ENCODE measurements around the gene PLD2. TPM values are rescaled to one million over a fixed set of nuclear protein-coding genes. Genes with fewer than 3 reads are reported as not detected.

PLD2 gene
- total and polyA plus RNA-seq, 3 experiments from 2014 or later: 1.9 to 12.0 (median 10.1) TPM

DNA sequence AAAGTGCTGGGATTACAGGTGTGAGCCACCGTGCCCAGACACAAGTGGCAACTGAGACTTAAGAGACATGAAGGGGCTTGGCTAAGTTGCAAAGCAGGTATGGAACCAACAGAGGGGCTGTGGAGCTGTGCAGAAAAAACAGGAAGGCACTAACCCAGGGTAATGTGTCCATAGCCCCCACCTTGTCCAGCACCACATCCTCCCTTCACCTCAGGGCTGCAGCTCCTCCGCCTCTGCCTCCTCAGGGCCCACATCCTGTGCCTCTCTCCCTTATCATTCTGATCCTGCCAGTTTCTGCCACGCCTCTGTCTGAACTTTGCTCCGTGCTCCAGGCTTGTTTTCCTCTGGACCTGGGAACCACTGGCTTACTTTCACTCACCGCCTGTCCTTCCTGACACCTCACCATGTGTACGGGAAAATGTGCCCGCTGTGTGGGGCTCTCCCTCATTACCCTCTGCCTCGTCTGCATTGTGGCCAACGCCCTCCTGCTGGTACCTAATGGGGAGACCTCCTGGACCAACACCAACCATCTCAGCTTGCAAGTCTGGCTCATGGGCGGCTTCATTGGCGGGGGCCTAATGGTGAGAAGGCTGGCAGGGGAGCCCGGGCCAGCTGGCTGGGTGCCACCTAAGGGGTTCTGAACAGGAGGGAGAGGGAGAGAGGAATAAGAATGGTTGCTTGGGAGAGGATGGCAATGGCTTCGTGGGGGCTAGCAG, 35.3 kb upstream of the PLD2 start, which contains the start of gene TM4SF5:
TM4SF5 (plus strand) TSS at position 368 of the 716 bp plus-strand sequence; CDS start at position 405, 37 bp downstream.
- no peaks in the 10 kb centered on the region for H3K9me3 Mint-ChIP-seq
- Histone ChIP-seq H3K4me3 (ENCODE audit: low read length) (no peak within 1 kb of the TSS), H3K27me3 (ENCODE audit: insufficient read depth, low read length, poor library complexity, severe bottlenecking) (no peaks in the 10 kb centered on the region), H3K36me3 (ENCODE audit: insufficient read depth, low read length) (no peaks in the 10 kb centered on the region), H3K27ac (ENCODE audit: low read depth, low read length) (no peak within 1 kb of the TSS), H3K9me3 (ENCODE audit: low read length) (no peaks in the 10 kb centered on the region), H3K4me1 (ENCODE audit: insufficient read depth, low read length) (no peaks in the 10 kb centered on the region)
- peaks cover 4 to 7% (median 7%) of the 10 kb centered on the region in 3 donors for H3K4me1 Mint-ChIP-seq
- DNase-seq: no peak
- ChIA-PET POLR2A (no interaction called here), CTCF (no interaction called here)
- H3K27ac Mint-ChIP-seq: peak within 1 kb of the TSS in 3 of 8 donors; percentile 15 to 89 (median 73)
- H3K27me3 Mint-ChIP-seq: peaks cover 2 to 30% of the 10 kb centered on the region in 2 donors
- peak within 1 kb of the TSS in 1 of 7 donors; percentile 28 for H3K4me3 Mint-ChIP-seq
- H3K36me3 Mint-ChIP-seq: no peaks in the 10 kb centered on the region

DNA sequence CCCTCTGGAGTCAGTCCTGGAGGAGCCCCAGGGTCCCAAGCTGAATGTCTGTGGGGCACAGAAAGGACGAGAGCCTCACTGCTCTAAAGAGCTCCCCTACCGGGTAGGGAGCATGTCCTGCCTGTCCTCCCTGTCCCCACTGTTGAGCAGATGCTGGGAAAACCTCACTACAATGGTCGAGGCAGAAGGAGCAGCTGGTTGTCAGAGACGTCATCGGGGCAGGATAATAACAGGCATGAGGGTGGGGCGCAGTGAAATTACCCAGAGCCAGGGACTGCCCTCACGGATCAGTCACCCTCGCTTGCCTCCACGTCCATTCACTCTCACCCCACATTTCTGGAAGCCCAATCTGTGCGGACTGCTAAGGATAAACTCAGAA, 34.7 kb upstream of the PLD2 start:
- CTCF ChIA-PET: interaction anchor here (0.9 kb wide), 1 partner anchor 17 kb away, joined by 3 read pairs; no protein-coding TSS in a partner anchor
- no peak overlapping the region for H3K27ac Mint-ChIP-seq
- Histone ChIP-seq H3K4me3 (ENCODE audit: low read length) (no peak overlapping the region), H3K9me3 (ENCODE audit: low read length) (no peaks in the 10 kb centered on the region), H3K27me3 (ENCODE audit: insufficient read depth, low read length, poor library complexity, severe bottlenecking) (no peaks in the 10 kb centered on the region), H3K36me3 (ENCODE audit: insufficient read depth, low read length) (no peaks in the 10 kb centered on the region), H3K4me1 (ENCODE audit: insufficient read depth, low read length) (no peaks in the 10 kb centered on the region), H3K27ac (ENCODE audit: low read depth, low read length) (no peak overlapping the region)
- DNase-seq: no peak
- peaks cover 2 to 30% of the 10 kb centered on the region in 2 donors for H3K27me3 Mint-ChIP-seq
- POLR2A ChIA-PET: no interaction called here
- no peaks in the 10 kb centered on the region for H3K9me3 Mint-ChIP-seq
- no peak overlapping the region for H3K4me3 Mint-ChIP-seq
- peaks cover 4 to 7% (median 7%) of the 10 kb centered on the region in 3 donors for H3K4me1 Mint-ChIP-seq
- no peaks in the 10 kb centered on the region for H3K36me3 Mint-ChIP-seq

DNA sequence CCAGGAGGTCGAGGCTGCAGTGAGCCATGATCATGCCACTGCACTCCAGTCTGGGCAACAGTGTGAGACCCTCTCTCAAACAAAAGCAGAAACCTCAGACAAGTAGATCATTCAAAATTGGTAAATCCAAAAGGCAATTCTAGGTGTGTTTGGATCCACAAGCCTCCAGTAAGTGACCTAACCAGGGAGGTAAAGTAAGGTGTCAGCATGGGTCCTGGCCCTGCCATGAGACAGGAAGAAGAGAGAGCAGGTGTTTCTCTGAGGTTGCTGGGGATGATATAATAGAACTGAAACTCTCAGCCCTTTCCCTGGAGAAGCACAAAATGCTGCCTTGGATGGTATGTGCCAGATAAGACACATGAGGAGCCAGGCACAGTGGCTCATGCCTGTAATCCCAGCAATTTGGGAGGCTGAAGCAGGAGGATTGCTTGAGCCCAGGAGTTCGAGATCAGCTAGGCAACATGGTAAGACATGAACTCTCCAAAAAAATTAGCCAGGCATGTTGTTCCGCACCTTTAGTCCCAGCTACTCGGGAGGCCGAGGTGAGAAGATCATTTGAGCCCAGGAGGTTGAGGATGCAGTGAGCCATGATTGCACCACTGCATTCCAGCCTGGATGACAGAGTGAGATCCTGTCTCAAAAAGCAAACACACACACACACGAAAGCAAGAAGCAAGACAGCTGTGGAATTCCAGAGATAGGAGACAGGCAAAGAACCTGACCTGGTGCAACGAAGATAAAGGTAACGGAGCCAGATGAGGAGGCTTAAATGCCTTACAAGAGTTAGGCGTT, 28.8 kb upstream of the PLD2 start:
- no peaks in the 10 kb centered on the region for H3K4me1 ChIP-seq (ENCODE audit: insufficient read depth, low read length)
- Mint-ChIP-seq H3K9me3 (no peaks in the 10 kb centered on the region), H3K4me1 (no peaks in the 10 kb centered on the region), H3K4me3 (no peak overlapping the region), H3K27ac (no peak overlapping the region), H3K36me3 (no peaks in the 10 kb centered on the region), H3K27me3 (peaks cover 11 to 43% of the 10 kb centered on the region in 2 donors)
- no peak for DNase-seq
- H3K9me3 ChIP-seq (ENCODE audit: low read length): no peaks in the 10 kb centered on the region
- H3K27me3 ChIP-seq (ENCODE audit: insufficient read depth, low read length, poor library complexity, severe bottlenecking): no peaks in the 10 kb centered on the region
- CTCF ChIA-PET: interaction anchor here (4.7 kb wide), 1 partner anchor 12 kb away, joined by 28 read pairs; no protein-coding TSS in a partner anchor
- POLR2A ChIA-PET: no interaction called here
- H3K27ac ChIP-seq (ENCODE audit: low read depth, low read length): no peak overlapping the region
- no peaks in the 10 kb centered on the region for H3K36me3 ChIP-seq (ENCODE audit: insufficient read depth, low read length)
- H3K4me3 ChIP-seq (ENCODE audit: low read length): no peak overlapping the region

DNA sequence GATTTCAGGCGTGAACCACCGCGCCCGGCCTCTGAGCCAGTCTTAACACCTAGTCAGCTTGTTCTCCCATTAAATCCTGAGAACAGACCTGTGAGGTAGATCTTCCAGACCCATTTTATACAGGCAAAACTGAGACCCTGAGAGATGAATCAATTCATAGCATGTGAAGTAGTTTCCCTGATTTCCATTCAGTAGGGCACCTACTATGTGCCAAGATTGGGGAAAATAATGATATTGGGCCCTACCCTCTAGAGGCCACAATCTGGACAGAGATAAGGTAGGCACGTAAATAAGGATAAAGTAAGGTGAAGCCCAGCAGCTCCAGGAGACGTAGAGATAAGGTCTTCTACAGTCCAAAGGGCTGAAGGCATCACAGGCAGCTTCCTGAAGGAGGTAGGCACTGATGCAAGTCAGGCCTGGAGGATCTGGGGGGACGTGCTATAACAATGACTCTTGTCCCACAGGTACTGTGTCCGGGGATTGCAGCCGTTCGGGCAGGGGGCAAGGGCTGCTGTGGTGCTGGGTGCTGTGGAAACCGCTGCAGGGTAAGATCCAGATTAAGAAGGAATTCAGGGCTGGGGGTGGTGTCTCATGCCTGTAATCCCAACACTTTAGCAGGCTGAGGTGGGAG, 26.5 kb upstream of the PLD2 start:
- ChIA-PET CTCF (interaction anchor here (0.7 to 4.7 kb wide), 3 partner anchors 8 to 156 kb away, joined by 3 to 28 read pairs (median 3); partner anchors contain the start of gene GLTPD2), POLR2A (no interaction called here)
- H3K9me3 Mint-ChIP-seq: no peaks in the 10 kb centered on the region
- Histone ChIP-seq H3K27me3 (ENCODE audit: insufficient read depth, low read length, poor library complexity, severe bottlenecking) (peaks cover 16% of the 10 kb centered on the region), H3K4me1 (ENCODE audit: insufficient read depth, low read length) (peaks cover 2% of the 10 kb centered on the region), H3K9me3 (ENCODE audit: low read length) (no peaks in the 10 kb centered on the region), H3K4me3 (ENCODE audit: low read length) (no peak overlapping the region), H3K36me3 (ENCODE audit: insufficient read depth, low read length) (no peaks in the 10 kb centered on the region), H3K27ac (ENCODE audit: low read depth, low read length) (no peak overlapping the region)
- peaks cover 0 to 3% (median 3%) of the 10 kb centered on the region in 3 donors for H3K4me1 Mint-ChIP-seq
- no peak for DNase-seq
- H3K4me3 Mint-ChIP-seq: no peak overlapping the region
- no peak overlapping the region for H3K27ac Mint-ChIP-seq
- H3K36me3 Mint-ChIP-seq: no peaks in the 10 kb centered on the region
- H3K27me3 Mint-ChIP-seq: peaks cover 28 to 49% of the 10 kb centered on the region in 2 donors

DNA sequence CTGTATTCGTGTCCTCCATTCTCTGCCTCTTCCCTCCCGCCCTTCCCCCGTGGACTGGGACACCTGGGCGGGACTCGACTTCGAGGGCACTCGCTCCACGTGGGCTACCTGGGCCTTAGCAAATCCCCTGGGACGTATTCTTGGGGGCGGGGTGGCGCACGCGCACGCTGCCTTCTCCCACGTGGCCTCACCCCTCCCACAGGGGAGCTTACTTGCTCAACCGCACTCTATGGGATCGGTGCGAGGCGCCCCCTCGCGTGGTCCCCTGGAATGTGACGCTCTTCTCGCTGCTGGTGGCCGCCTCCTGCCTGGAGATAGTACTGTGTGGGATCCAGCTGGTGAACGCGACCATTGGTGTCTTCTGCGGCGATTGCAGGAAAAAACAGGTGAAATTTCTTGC, 24.3 kb upstream of the PLD2 start:
- Histone ChIP-seq H3K4me1 (ENCODE audit: insufficient read depth, low read length) (peaks cover 12% of the 10 kb centered on the region), H3K36me3 (ENCODE audit: insufficient read depth, low read length) (no peaks in the 10 kb centered on the region), H3K9me3 (ENCODE audit: low read length) (no peaks in the 10 kb centered on the region), H3K27me3 (ENCODE audit: insufficient read depth, low read length, poor library complexity, severe bottlenecking) (peaks cover 23% of the 10 kb centered on the region), H3K27ac (ENCODE audit: low read depth, low read length) (no peak overlapping the region), H3K4me3 (ENCODE audit: low read length) (no peak overlapping the region)
- no peak overlapping the region for H3K4me3 Mint-ChIP-seq
- CTCF ChIA-PET: no interaction called here
- no peaks in the 10 kb centered on the region for H3K36me3 Mint-ChIP-seq
- DNase-seq: no peak
- H3K27ac Mint-ChIP-seq: no peak overlapping the region
- peaks cover 10 to 22% (median 15%) of the 10 kb centered on the region in 3 donors for H3K4me1 Mint-ChIP-seq
- H3K9me3 Mint-ChIP-seq: no peaks in the 10 kb centered on the region
- POLR2A ChIA-PET: interaction anchor here (0.7 kb wide), 2 partner anchors 49 to 71 kb away, joined by 6 to 11 read pairs; no protein-coding TSS in a partner anchor
- H3K27me3 Mint-ChIP-seq: peaks cover 48 to 65% of the 10 kb centered on the region in 2 donors

DNA sequence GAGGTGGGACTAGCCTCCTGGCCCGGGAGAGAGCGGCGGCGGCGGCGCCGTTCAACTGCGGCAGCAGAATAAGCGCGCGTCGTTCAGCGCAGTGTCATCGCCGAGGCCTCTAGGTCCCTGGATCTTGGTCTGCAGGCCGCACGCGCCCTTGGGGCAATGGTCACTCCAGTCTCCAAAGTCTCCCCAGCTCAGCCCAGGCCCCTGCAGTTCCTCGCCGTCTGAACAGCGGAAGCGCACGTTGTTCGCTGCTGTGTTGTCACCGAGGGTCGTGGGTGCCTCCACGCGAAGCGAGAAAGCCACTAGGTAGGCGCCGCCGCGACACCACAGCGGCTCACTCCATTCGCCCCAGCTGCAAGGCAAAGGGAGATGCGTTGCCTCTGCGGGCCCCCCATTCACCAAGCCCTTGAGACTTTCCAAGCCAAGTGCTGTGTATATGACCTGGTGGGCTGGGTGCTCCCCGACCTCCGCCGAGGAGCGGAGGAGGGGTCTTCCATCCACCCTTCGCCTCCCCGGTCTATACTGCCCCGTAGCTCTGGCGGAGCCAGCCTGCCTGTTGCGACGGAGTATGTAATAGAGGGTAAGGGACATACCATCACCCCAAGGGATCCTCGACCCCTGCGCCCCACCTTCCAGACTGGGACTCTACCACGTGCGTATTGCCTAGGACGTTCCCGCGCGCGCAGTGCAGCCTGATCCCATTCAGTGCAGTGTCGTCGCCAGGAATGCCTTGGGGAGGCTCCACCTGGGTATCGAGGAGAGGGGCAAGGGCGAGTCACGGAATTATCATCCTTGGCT, 21.4 kb upstream of the PLD2 start:
- ChIA-PET CTCF (interaction anchor here (0.9 to 4.1 kb wide), 3 partner anchors 71 to 91 kb away, joined by 3 to 15 read pairs (median 4); partner anchors contain the start of gene ARRB2), POLR2A (no interaction called here)
- peaks cover 0 to 2% (median 0%) of the 10 kb centered on the region in 3 donors for H3K36me3 Mint-ChIP-seq
- Histone ChIP-seq H3K4me1 (ENCODE audit: insufficient read depth, low read length) (peaks cover 20% of the 10 kb centered on the region), H3K9me3 (ENCODE audit: low read length) (no peaks in the 10 kb centered on the region), H3K27ac (ENCODE audit: low read depth, low read length) (no peak overlapping the region), H3K4me3 (ENCODE audit: low read length) (no peak overlapping the region), H3K27me3 (ENCODE audit: insufficient read depth, low read length, poor library complexity, severe bottlenecking) (peaks cover 23% of the 10 kb centered on the region), H3K36me3 (ENCODE audit: insufficient read depth, low read length) (no peaks in the 10 kb centered on the region)
- H3K27ac Mint-ChIP-seq: no peak overlapping the region
- peaks cover 14 to 29% (median 18%) of the 10 kb centered on the region in 3 donors for H3K4me1 Mint-ChIP-seq
- peaks cover 0 to 2% (median 0%) of the 10 kb centered on the region in 5 donors for H3K9me3 Mint-ChIP-seq
- peak overlapping the region in 6 of 7 donors; percentile 19 to 65 (median 48) for H3K4me3 Mint-ChIP-seq
- DNase-seq: no peak
- peaks cover 53 to 55% of the 10 kb centered on the region in 2 donors for H3K27me3 Mint-ChIP-seq

DNA sequence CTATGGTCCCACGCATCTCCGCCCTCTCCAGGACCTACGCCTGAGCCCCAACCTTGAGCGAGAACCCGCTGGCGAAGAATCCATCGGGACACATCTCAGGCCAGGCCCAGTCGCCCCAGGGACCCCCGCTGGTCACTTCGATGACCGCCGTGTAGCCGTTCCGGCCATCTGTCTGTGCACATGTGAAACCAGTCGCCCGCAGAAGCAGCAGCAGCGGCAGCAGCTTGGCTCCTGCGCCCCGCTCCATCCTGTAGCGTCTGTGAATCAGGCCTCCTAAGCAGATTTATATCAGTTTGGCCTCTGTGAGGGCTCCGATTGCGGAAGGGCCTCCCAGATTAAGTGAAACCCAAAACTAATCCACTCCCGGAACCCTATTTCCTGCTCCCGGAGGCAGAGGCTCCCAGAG, 20.8 kb upstream of the PLD2 start, which contains the start of gene VMO1:
VMO1 (minus strand) TSS at position 259 of the 406 bp plus-strand sequence; CDS start at position 247, 12 bp downstream.
- DNase-seq: no peak
- H3K9me3 Mint-ChIP-seq: peaks cover 0 to 2% (median 0%) of the 10 kb centered on the region in 5 donors
- peaks cover 51 to 53% of the 10 kb centered on the region in 2 donors for H3K27me3 Mint-ChIP-seq
- no peak within 1 kb of the TSS for H3K27ac ChIP-seq (ENCODE audit: low read depth, low read length)
- H3K36me3 Mint-ChIP-seq: peaks cover 0 to 2% (median 0%) of the 10 kb centered on the region in 3 donors
- peak within 1 kb of the TSS; percentile 19 to 88 (median 54) for H3K4me3 Mint-ChIP-seq
- H3K9me3 ChIP-seq (ENCODE audit: low read length): no peaks in the 10 kb centered on the region
- POLR2A ChIA-PET: no interaction called here
- peak within 1 kb of the TSS in 1 of 8 donors; percentile 80 for H3K27ac Mint-ChIP-seq
- H3K4me1 Mint-ChIP-seq: peaks cover 18 to 35% (median 24%) of the 10 kb centered on the region in 3 donors
- H3K36me3 ChIP-seq (ENCODE audit: insufficient read depth, low read length): no peaks in the 10 kb centered on the region
- peaks cover 23% of the 10 kb centered on the region for H3K27me3 ChIP-seq (ENCODE audit: insufficient read depth, low read length, poor library complexity, severe bottlenecking)
- H3K4me1 ChIP-seq (ENCODE audit: insufficient read depth, low read length): peaks cover 24% of the 10 kb centered on the region
- CTCF ChIA-PET: interaction anchor here (1.3 to 4.1 kb wide), 3 partner anchors 10 to 77 kb away, joined by 3 to 15 read pairs (median 4); partner anchors contain the start of genes ARRB2 and PSMB6
- H3K4me3 ChIP-seq (ENCODE audit: low read length): no peak within 1 kb of the TSS

Measured in CD8-positive, alpha-beta memory T cell (primary cell).